HL-60 (cell line): ENCODE measurements around the gene CIZ1.

Experiments
- DNase-seq, 2 experiments: peaks; one replicate each; pipeline ENCODE4 v3.0.0-alpha.2; 2010 to 2020; ENCODE audit warnings: low read depth in 1 of 2, low spot score in 1 of 2
- H3K27ac ChIP-seq: fragments of 250-450 bp; sonication (Bioruptor Pico); replicated peaks from 2 replicates; pipeline ENCODE4 v1.5.1; 2020; ENCODE audit warnings: mild to moderate bottlenecking, moderate library complexity
- H3K27me3 ChIP-seq: fragments of 250-450 bp; sonication (Bioruptor Pico); 2 replicates; pipeline ENCODE4 v1.5.1; 2021; ENCODE audit warnings: mild to moderate bottlenecking, moderate library complexity; ENCODE audit not compliant: insufficient read depth, poor library complexity, severe bottlenecking
- H3K4me3 ChIP-seq: replicated peaks from 2 replicates; pipeline ENCODE4 v1.5.1; 2011; ENCODE audit warnings: mild to moderate bottlenecking, control low read depth, low read length; ENCODE audit not compliant: insufficient read depth
- CTCF ChIP-seq: IDR thresholded peaks from one replicate; pipeline ENCODE4 v1.5.1; 2011; ENCODE audit warnings: low read length, control low read depth, inconsistent platforms; ENCODE audit not compliant: insufficient read depth
- GABPA ChIP-seq: IDR thresholded peaks from 2 replicates; pipeline ENCODE4 v1.6.1; 2012; ENCODE audit warnings: low read depth
- POLR2AphosphoS5 ChIP-seq: IDR thresholded peaks from 2 replicates; pipeline ENCODE4 v1.6.1; 2012; ENCODE audit warnings: low read depth
- REST ChIP-seq: IDR thresholded peaks from 2 replicates; pipeline ENCODE4 v1.6.1; 2012; ENCODE audit warnings: low read depth; ENCODE audit not compliant: insufficient replicate concordance
- SPI1 ChIP-seq: IDR thresholded peaks from 2 replicates; pipeline ENCODE4 v1.6.1; 2012; ENCODE audit warnings: low read depth, mild to moderate bottlenecking, borderline replicate concordance

The CIZ1 gene

DNA sequence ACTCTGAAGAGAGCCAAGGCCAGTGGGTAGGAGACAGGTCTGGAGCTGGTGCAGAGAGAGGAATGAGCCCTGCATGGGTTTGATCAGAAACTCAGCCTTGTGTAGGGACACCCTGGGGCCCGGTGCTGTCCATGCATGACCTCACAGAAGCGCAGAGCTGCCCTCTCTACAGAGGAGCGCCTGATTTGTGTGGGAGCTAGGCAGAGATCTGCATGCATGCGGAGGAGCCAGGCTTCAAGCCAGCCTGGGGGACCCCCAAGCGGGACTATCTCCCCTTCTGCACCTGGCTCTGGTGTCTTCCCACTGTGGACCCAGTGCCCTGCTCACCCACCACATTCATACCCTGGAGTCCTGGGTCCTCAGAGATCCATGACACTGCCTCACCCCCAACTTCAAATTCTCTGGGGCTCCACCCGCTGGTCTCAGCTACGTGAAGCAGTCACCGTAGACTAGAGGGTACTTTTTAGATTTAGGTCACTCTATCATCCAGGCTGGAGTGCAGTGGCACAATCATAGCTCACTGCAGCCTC, 44.7 kb downstream of the CIZ1 start:
- H3K27ac ChIP-seq: no peak overlapping the region
- H3K27me3 ChIP-seq: no peaks in the 10 kb centered on the region
- TF ChIP-seq REST (no peak), POLR2AphosphoS5 (no peak), SPI1 (no peak), GABPA (no peak), CTCF (no peak)
- no peak overlapping the region for H3K4me3 ChIP-seq
- DNase-seq: no peak

DNA sequence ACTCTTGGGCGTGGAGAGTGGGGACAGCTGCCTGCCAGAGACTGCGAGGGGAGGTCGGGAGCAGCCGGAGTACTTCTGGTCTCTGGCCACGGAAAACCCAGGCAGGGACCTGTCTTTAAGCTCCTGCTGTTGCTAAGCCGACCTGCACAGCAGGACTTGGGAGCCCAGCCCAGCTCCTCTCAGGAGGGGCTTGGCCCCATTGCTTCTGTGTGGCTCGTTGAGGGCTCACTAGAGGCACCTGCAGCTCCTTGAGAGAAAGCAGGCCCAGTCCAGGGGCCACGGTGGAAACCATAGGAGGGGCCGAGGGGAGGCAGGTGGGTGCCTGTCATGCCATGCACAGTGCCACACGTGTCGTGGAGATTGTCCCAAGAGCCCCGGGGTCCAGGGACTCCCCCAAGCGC, 45.4 kb downstream of the CIZ1 start:
- TF ChIP-seq CTCF (no peak), REST (no peak), POLR2AphosphoS5 (no peak), GABPA (no peak), SPI1 (no peak)
- H3K27ac ChIP-seq: no peak overlapping the region
- H3K27me3 ChIP-seq: no peaks in the 10 kb centered on the region
- DNase-seq: no peak
- H3K4me3 ChIP-seq: no peak overlapping the region

- Histone ChIP-seq H3K27me3 (no peaks in the 10 kb centered on the region), H3K4me3 (no peak overlapping the region), H3K27ac (no peak overlapping the region)
- DNase-seq: no peak
- no peak for TF ChIP-seq REST
- no peak for TF ChIP-seq POLR2AphosphoS5
- TF ChIP-seq GABPA: no peak
- no peak for TF ChIP-seq CTCF
- TF ChIP-seq SPI1: no peak
Observed at GRCh38 chr9:128145536-128145935, 45.8 kb downstream of the CIZ1 start.
